HEK293T (cell line): Measurements from ENCODE around the gene PCNX1.

Source experiments
- CTCF ChIA-PET: fragments of 350-600 bp; formaldehyde crosslinking; extraction: SDS; loops from one replicate; lab custom pipeline; 2021; ENCODE audit warnings: antibody characterized with exemption, inconsistent platforms; lab: Yijun Ruan, JAX
- POLR2A ChIA-PET: fragments of 350-600 bp; formaldehyde crosslinking; extraction: SDS; loops from one replicate; lab custom pipeline; 2020; ENCODE audit warnings: antibody characterized with exemption, inconsistent platforms; lab: Yijun Ruan, JAX
- DNase-seq: peaks from one replicate; pipeline ENCODE4 v3.0.0; 2012; ENCODE audit warnings: mixed read lengths; ENCODE audit errors: extremely low spot score
- ARNT ChIP-seq: fragments of 450-650 bp; IDR thresholded peaks from 2 replicates; pipeline ENCODE4 v1.6.1; 2017; ENCODE audit warnings: mild to moderate bottlenecking
- BHLHE40 ChIP-seq: fragments of 450-650 bp; IDR thresholded peaks from 2 replicates; pipeline ENCODE4 v1.6.1; 2016; ENCODE audit warnings: mild to moderate bottlenecking, moderate library complexity, borderline replicate concordance
- CTBP1 ChIP-seq: fragments of 450-650 bp; IDR thresholded peaks from 2 replicates; pipeline ENCODE4 v1.6.1; 2016; ENCODE audit warnings: borderline replicate concordance
- ELF4 ChIP-seq: fragments of 450-650 bp; IDR thresholded peaks from 2 replicates; pipeline ENCODE4 v1.6.1; 2017; ENCODE audit warnings: antibody characterized with exemption
- FOXA1 ChIP-seq: fragments of 450-650 bp; IDR thresholded peaks from 2 replicates; pipeline ENCODE4 v1.6.1; 2016; ENCODE audit warnings: mild to moderate bottlenecking
- FOXK2 ChIP-seq: fragments of 450-650 bp; IDR thresholded peaks from 2 replicates; pipeline ENCODE4 v1.6.1; 2016; ENCODE audit warnings: mild to moderate bottlenecking
- FOXM1 ChIP-seq: fragments of 450-650 bp; IDR thresholded peaks from 2 replicates; pipeline ENCODE4 v1.6.1; 2017; ENCODE audit warnings: mild to moderate bottlenecking, borderline replicate concordance
- HDGF ChIP-seq: fragments of 450-650 bp; IDR thresholded peaks from 2 replicates; pipeline ENCODE4 v1.6.1; 2017; ENCODE audit warnings: antibody characterized with exemption, borderline replicate concordance
- L3MBTL2 ChIP-seq: fragments of 450-650 bp; conservative IDR thresholded peaks from 2 replicates; pipeline ENCODE4 v1.6.1; 2016; ENCODE audit warnings: mild to moderate bottlenecking
- LEF1 ChIP-seq: fragments of 450-650 bp; IDR thresholded peaks from 2 replicates; pipeline ENCODE4 v1.6.1; 2017; ENCODE audit warnings: mild to moderate bottlenecking, borderline replicate concordance
- NFRKB ChIP-seq: fragments of 450-650 bp; IDR thresholded peaks from 2 replicates; pipeline ENCODE4 v1.6.1; 2016; ENCODE audit warnings: mild to moderate bottlenecking, moderate library complexity
- SP1 ChIP-seq: fragments of 450-650 bp; IDR thresholded peaks from 2 replicates; pipeline ENCODE4 v1.6.1; 2017
- SUZ12 ChIP-seq: fragments of 450-650 bp; IDR thresholded peaks from 2 replicates; pipeline ENCODE4 v1.6.1; 2016; ENCODE audit warnings: mild to moderate bottlenecking
- TARDBP ChIP-seq: fragments of 450-650 bp; IDR thresholded peaks from 2 replicates; pipeline ENCODE4 v1.6.1; 2016
- ZNF384 ChIP-seq: fragments of 450-650 bp; IDR thresholded peaks from 2 replicates; pipeline ENCODE4 v1.6.1; 2016
- TF ChIP-seq, protein P1 (sequence below): fragments of 450-650 bp; IDR thresholded peaks from 2 replicates; pipeline ENCODE4 v1.6.1; 2016

PCNX1 gene

DNA sequence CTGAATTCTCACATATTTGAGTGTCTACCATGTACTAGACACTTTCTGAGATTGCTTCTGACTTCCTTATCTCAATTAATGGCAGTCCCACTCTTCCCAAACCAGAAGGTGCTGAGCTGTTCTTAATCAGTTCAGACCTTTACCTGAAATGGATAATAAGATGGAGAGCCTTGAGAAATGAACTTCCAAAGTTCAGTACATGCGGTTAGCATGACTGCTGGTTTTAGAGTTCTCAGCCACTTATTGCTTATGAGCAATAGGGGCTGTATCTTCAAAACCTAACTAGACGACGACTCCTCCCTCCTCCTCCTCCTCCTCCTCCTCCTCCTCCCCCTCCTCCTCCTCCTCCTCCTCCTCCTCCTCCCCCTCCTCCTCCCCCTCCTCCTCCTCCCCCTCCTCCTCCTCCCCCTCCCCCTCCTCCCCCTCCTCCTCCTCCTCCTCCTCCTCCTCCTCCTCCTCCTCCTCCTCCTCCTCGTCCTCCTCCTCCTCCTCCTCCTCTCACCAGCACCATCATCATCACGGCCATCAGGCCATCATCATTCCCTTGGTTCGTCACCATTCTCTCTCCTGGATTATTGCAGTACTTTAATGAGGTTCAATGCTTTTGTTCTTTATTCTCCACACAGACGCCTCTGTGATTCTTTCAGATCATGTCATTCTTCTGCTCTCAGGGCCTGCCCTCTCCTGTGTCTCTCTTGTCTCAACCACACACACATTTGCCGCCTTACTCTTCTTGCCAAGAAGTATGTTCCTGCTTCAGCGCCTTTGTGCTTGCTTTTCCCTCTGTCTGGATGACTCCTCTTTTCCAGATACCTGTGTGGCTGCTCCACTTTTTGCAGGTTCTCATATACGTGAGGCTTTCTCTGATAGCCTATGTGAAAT lies 2.7 kb downstream of the PCNX1 start:
- no peak for TF ChIP-seq TARDBP
- TF ChIP-seq SP1 = no peak
- TF ChIP-seq FOXK2 = no peak
- TF ChIP-seq, protein P1, sequence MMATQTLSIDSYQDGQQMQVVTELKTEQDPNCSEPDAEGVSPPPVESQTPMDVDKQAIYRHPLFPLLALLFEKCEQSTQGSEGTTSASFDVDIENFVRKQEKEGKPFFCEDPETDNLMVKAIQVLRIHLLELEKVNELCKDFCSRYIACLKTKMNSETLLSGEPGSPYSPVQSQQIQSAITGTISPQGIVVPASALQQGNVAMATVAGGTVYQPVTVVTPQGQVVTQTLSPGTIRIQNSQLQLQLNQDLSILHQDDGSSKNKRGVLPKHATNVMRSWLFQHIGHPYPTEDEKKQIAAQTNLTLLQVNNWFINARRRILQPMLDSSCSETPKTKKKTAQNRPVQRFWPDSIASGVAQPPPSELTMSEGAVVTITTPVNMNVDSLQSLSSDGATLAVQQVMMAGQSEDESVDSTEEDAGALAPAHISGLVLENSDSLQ = no peak
- no peak for TF ChIP-seq LEF1
- TF ChIP-seq ARNT = no peak
- no peak for TF ChIP-seq BHLHE40
- TF ChIP-seq NFRKB = no peak
- TF ChIP-seq L3MBTL2 = no peak
- no peak for TF ChIP-seq FOXM1
- no peak for TF ChIP-seq SUZ12
- no peak for TF ChIP-seq FOXA1
- no peak for TF ChIP-seq CTBP1
- DNase-seq = no peak
- POLR2A ChIA-PET = no interaction called here
- CTCF ChIA-PET = no interaction called here

DNA sequence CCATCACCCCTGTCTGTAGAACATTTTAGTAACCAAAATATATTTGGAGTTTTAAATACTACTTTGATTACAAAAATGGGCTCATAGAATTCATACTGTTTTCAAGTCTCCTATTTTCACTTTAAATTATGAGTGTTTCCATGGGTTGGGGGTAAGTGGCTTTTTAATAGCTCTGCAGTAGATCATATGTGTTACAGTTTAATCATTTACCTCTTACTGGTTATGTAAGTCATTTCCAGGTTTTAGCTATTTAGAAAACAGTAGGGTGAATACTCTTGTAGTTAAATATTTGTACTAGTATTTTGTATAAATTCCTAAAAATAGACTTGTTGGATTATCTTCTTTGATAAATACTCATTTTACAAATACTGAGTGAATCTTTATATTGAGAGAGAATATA lies 8.2 kb downstream of the PCNX1 start:
- no peak for TF ChIP-seq SUZ12
- no peak for TF ChIP-seq SP1
- TF ChIP-seq L3MBTL2 = no peak
- ChIA-PET POLR2A (no interaction called here), CTCF (no interaction called here)
- DNase-seq = no peak

DNA sequence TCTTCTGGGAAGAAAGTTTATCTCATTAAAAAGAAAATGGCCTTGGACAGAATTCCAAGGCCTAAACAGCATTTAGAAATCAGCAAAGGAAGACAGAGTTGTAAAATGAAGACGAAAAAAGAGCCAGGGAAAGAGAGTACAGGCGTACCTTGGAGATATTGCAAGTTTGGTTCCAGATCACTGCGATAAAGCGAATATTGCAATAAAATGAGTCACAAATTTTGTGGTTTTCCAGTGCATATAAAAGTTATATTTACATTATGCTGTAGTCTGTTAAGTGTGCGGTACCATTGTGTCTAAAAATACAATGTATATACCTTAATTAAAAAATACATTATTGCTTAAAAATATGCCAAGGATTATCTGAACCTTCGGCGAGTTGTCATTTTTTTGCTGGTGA lies 9.0 kb downstream of the PCNX1 start:
- POLR2A ChIA-PET = no interaction called here
- CTCF ChIA-PET = no interaction called here
- TF ChIP-seq FOXM1 = no peak
- TF ChIP-seq FOXK2 = no peak
- no peak for TF ChIP-seq TARDBP
- no peak for TF ChIP-seq ARNT
- no peak for TF ChIP-seq L3MBTL2
- TF ChIP-seq ZNF384 = no peak
- no peak for DNase-seq

DNA sequence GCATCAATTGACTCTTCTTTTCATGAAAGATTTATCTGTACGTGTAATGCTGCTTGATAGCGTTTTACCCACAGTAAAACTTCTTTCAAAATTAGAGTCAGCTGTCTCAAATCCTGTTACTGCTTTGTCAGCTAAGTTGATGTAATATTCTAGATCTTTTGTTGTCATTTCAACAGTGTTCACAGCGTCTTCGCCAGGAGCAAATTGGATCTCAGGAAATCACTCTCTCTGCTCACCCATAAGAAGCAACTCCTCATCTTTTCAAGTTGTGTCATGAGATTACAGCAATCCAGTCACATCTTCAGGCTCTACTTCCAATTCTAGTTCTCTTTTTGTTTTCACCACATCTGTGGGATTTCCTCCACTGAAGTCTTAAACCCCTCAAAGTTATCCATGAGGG lies 9.5 kb downstream of the PCNX1 start:
- POLR2A ChIA-PET = no interaction called here
- no peak for TF ChIP-seq ARNT
- TF ChIP-seq FOXM1 = no peak
- TF ChIP-seq TARDBP = no peak
- TF ChIP-seq FOXK2 = no peak
- no peak for TF ChIP-seq HDGF
- TF ChIP-seq ELF4 = no peak
- TF ChIP-seq L3MBTL2 = no peak
- no peak for TF ChIP-seq NFRKB
- TF ChIP-seq, protein P1 = no peak
- TF ChIP-seq SUZ12 = no peak
- no peak for TF ChIP-seq BHLHE40
- TF ChIP-seq CTBP1 = no peak
- no peak for TF ChIP-seq LEF1
- TF ChIP-seq ZNF384 = no peak
- TF ChIP-seq SP1 = no peak
- TF ChIP-seq FOXA1 = no peak
- CTCF ChIA-PET = no interaction called here
- DNase-seq = no peak

DNA sequence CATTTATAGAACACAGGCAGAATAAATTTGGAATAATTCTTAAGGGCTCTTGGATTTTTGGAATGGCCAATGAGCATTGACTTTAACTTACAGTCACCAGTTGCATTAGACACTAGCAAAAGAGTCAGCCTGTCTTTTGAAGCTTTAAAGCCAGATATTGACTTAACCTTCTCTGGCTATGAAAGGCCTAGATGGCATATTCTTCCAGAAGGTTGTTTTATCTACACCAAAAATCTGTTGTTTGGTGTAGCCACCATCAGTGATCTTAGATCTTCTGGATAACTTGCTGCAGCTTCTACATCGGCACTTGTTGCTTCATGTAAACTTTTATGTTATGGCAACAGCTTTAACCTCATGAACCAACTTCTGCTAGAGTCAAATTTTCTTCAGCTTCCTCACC lies 10.4 kb downstream of the PCNX1 start:
- POLR2A ChIA-PET = interaction anchor here (0.8 kb wide), 1 partner anchor 10 kb away, joined by 3 read pairs; the partner anchor contains the start of gene PCNX1
- no peak for DNase-seq

More for the DNA sequence above, 10.4 kb downstream of the PCNX1 start:
- CTCF ChIA-PET = no interaction called here
- TF ChIP-seq SUZ12 (no peak), SP1 (no peak), NFRKB (no peak), ARNT (no peak), FOXA1 (no peak), ELF4 (no peak), FOXK2 (no peak), FOXM1 (no peak), L3MBTL2 (no peak), ZNF384 (no peak), HDGF (no peak), TARDBP (no peak), LEF1 (no peak), BHLHE40 (no peak), CTBP1 (no peak)
- TF ChIP-seq, protein P1 = no peak
